Measurements from ENCODE around the gene MEIS3.

GRCh38 chr19:47415953-47416642 is 3.2 kb downstream of the MEIS3 start:
- TF ChIP-seq SUZ12 (IDR thresholded peaks at IDR 0.05; ENCODE audit: extremely low read depth, insufficient read depth, insufficient read length) (no peak), ZNF274 (IDR thresholded peaks at IDR 0.05; ENCODE audit: low read depth, low read length) (no peak)
